HFF-Myc (cell line): Measurements from ENCODE around the gene PDIA3.
"Not testable (repeated sequence)": the region's sequence is repeated elsewhere in the genome, so short reads cannot be mapped to it uniquely, and the experiment has no call there.

ENCODE experiments used
- DNase-seq: peaks from one replicate; pipeline ENCODE4 v3.0.0-alpha.2; 2011; ENCODE audit warnings: low read depth; ENCODE audit errors: extremely low read depth
- H3K4me3 ChIP-seq: replicated peaks from 2 replicates; pipeline ENCODE4 v1.5.1; 2011; ENCODE audit warnings: low read depth, mild to moderate bottlenecking, control low read depth, low read length
- TF ChIP-seq, protein P1 (sequence below): IDR thresholded peaks from 2 replicates; pipeline ENCODE4 v1.5.1; 2012; ENCODE audit warnings: mild to moderate bottlenecking, low read depth, low read length, control low read depth; ENCODE audit errors: missing control alignments

The PDIA3 gene

DNA sequence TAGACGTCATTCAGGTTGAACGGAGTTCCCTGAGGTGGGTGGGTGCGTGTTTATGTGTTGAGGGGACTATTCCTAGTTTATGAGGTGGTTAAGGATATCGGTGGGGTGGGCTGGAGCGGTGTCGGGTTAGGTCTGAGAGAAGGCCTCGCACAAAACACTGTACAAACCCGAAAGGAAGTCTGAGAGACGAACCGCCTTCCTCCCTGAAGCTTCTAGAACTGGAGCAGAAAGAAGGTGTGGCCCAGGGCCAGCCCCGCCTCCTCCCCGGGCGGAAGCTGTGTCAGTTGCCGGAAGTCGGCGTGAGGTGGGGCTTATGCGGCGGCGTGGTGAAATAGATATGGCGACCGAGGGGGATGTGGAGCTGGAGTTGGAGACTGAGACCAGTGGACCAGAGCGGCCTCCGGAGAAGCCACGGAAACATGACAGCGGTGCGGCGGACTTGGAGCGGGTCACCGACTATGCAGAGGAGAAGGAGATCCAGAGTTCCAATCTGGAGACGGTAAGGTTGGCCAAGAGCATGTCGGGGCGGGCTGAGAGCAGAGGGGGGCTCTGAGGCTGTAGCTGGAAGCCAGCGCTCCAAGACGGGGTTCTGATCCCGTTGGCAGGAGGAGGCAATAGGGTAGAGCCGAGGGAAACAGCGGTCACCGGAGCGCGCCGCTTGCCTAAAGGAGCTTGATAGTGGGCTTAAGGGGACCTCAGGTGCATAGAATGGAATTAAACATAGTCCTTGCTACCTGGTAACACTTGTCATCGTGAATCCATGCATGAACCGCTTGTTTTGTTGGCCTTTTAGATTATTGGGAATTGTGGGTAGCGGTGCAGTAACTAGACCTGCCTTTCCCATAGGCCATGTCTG lies 54.3 kb downstream of the PDIA3 start, which contains the start of gene HYPK:
Gene HYPK (plus strand): TSS at position 314 of the 856 bp plus-strand sequence. CDS start 24 bp downstream, at position 338.
- TF ChIP-seq, protein P1, sequence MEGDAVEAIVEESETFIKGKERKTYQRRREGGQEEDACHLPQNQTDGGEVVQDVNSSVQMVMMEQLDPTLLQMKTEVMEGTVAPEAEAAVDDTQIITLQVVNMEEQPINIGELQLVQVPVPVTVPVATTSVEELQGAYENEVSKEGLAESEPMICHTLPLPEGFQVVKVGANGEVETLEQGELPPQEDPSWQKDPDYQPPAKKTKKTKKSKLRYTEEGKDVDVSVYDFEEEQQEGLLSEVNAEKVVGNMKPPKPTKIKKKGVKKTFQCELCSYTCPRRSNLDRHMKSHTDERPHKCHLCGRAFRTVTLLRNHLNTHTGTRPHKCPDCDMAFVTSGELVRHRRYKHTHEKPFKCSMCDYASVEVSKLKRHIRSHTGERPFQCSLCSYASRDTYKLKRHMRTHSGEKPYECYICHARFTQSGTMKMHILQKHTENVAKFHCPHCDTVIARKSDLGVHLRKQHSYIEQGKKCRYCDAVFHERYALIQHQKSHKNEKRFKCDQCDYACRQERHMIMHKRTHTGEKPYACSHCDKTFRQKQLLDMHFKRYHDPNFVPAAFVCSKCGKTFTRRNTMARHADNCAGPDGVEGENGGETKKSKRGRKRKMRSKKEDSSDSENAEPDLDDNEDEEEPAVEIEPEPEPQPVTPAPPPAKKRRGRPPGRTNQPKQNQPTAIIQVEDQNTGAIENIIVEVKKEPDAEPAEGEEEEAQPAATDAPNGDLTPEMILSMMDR, result no peak
- peak; percentile 60 for DNase-seq
- H3K4me3 ChIP-seq, result peak within 1 kb of the TSS; percentile 96

DNA sequence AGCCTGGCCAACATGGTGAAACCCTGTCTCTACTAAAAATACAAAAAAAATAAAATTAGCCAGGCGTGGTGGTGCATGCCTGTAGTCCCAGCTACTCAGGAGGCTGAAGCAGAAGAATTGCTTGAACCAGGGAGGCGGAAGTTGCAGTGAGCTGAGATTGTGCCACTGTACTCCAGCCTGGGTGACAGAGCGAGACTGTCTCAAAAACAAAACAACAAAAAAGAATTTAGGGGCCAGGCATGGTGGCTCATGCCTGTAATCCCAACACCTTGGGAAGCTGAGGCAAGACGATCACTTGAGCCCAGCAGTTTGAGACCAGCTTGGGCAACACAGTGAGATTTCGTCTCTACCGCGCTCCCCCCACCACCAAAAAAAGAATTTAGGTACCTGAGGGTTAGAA lies 56.4 kb downstream of the PDIA3 start:
- not testable (repeated sequence) for DNase-seq

DNA sequence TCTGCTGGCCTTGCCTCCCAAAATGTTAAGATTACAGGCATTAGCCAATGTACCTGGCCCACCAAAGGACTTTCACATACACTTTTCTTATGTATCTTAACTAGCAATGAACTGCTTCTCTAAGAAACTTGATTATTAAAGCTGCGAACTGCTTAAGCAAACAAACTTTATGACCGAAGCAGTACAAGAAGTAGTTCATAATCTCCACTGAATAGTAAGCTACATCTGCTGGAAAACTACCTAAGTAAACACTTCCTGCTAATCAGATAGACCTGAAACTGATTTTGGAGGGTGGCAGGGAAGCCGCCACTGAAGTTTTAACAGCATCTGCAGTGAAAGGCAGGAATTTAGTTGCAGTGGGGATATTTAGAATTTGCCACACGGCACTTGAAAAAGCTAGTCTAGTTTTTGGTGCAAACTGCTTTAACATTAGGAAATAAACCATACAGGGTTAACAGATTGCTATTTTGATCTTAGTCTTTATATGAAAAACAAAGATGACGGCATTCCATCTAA lies 62.3 kb downstream of the PDIA3 start:
- DNase-seq, result no peak
- no peak overlapping the region for H3K4me3 ChIP-seq
- TF ChIP-seq, protein P1, result no peak

More for the DNA sequence above, 56.4 kb downstream of the PDIA3 start:
- not testable (repeated sequence) for H3K4me3 ChIP-seq

DNA sequence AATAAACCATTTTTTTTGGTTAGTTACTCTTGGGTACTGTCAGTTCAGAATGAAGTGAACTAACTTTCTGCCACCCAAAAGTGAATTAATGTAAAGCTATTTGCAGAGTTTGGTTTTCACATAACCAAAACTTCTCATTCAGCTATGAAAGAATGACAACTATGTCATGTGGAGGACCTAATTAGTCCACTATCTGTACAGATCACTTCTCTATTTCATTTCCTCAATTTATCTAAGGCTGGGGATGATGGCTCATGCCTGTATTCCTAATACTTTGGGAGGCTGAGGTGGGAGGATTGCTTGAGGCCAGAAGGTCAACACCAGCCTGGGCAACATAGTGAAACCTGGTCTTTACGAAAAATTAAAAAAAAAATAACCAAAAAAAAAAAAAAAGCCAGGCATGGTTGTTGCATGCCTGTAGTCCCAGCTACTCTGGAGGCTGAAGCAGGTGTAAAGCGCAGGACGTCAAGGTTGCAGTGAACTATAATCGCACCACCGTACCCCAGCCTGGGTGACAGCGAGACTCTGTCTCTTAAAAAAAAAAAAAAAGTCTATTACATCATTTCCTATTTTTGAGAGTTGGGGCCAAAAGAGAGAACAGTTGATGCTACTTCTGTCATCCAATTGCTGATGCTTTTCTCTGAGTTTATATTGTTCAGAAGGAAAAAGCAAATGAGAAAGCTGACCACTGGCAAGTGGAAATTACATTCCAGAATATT lies 62.9 kb downstream of the PDIA3 start:
- H3K4me3 ChIP-seq, result no peak overlapping the region
- TF ChIP-seq, protein P1, result no peak
- DNase-seq, result no peak

DNA sequence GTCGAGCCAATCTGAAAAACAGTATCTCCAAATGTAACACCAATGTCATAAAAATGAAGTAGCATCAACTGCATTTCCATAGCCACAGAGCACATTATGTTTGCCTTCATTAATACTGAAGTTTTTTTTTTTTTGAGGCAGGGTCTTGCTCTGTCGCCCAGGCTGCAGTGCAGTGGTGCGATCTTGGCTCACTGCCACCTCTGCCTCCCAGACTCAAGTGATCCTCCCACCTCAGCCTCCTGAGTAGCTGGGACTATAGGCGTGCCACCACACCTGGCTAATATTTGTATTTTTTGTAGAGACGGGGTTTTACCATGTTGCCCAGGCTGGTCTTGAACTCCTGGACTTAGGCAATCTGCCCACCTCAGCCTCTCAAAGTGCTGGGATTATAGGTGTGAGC lies 68.8 kb downstream of the PDIA3 start:
- H3K4me3 ChIP-seq, DNase-seq: not testable (repeated sequence)

DNA sequence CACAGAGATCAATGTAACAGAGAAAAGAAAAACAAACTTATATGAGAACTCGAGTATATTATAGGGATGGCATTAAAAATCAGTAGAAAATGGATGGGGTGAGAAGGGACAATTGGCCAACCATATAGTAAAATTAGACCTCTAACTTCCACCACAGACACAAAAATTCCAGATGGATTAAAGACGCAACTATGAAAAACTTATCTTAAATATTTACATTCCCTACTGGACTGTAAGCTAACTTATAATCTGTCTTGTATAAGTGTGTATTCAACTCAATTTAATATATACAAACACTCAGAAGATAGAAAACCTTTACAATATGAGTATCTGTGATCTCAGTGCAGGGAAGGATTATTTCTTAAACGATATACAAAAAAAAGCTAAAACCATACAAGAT lies 75.3 kb downstream of the PDIA3 start:
- TF ChIP-seq, protein P1, result no peak
- no peak overlapping the region for H3K4me3 ChIP-seq
- DNase-seq, result no peak
